Astrocyte of the spinal cord (primary cell): ENCODE data around the gene TEX53.

ENCODE experiments used
- DNase-seq: peaks from one replicate; pipeline ENCODE4 v3.0.0; 2011; ENCODE audit warnings: low read depth, low spot score
- H3K4me3 ChIP-seq: 2 replicates; pipeline ENCODE4 v1.5.1; 2011; ENCODE audit warnings: low read depth, mild to moderate bottlenecking, low read length, moderate library complexity
- in situ Hi-C: cut with HindIII; loops from 2 replicates; pipeline ENCODE4 v1.10.0; 2017; ENCODE audit warnings: low sequenced_read_pairs
- TF ChIP-seq, protein P1 (sequence below): IDR thresholded peaks from 2 replicates; pipeline ENCODE4 v1.5.1; 2012; ENCODE audit warnings: low read depth, mild to moderate bottlenecking, low read length, inconsistent platforms

The TEX53 gene

DNA sequence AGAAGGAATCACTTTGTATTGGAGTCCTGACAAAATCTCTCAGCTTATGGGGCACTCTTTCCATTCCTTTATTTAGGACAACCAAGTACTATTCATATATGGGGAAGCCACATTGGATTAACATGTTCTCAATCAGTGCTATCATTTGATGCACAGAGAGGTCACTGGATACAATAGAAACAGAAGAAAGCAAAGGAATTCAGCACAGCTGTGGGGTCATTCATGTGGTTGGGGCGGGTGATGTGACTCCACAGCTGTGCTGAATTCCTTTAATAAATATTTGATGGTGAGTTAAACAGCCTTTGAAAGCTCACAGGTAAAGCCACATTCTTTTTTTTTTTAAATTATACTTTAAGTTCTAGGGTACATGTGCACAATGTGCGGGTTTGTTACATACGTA, 25.2 kb upstream of the TEX53 start:
- in situ Hi-C loops: no loop called here
- no peak overlapping the region for H3K4me3 ChIP-seq
- no peak for DNase-seq
- TF ChIP-seq, protein P1, sequence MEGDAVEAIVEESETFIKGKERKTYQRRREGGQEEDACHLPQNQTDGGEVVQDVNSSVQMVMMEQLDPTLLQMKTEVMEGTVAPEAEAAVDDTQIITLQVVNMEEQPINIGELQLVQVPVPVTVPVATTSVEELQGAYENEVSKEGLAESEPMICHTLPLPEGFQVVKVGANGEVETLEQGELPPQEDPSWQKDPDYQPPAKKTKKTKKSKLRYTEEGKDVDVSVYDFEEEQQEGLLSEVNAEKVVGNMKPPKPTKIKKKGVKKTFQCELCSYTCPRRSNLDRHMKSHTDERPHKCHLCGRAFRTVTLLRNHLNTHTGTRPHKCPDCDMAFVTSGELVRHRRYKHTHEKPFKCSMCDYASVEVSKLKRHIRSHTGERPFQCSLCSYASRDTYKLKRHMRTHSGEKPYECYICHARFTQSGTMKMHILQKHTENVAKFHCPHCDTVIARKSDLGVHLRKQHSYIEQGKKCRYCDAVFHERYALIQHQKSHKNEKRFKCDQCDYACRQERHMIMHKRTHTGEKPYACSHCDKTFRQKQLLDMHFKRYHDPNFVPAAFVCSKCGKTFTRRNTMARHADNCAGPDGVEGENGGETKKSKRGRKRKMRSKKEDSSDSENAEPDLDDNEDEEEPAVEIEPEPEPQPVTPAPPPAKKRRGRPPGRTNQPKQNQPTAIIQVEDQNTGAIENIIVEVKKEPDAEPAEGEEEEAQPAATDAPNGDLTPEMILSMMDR: no peak

DNA sequence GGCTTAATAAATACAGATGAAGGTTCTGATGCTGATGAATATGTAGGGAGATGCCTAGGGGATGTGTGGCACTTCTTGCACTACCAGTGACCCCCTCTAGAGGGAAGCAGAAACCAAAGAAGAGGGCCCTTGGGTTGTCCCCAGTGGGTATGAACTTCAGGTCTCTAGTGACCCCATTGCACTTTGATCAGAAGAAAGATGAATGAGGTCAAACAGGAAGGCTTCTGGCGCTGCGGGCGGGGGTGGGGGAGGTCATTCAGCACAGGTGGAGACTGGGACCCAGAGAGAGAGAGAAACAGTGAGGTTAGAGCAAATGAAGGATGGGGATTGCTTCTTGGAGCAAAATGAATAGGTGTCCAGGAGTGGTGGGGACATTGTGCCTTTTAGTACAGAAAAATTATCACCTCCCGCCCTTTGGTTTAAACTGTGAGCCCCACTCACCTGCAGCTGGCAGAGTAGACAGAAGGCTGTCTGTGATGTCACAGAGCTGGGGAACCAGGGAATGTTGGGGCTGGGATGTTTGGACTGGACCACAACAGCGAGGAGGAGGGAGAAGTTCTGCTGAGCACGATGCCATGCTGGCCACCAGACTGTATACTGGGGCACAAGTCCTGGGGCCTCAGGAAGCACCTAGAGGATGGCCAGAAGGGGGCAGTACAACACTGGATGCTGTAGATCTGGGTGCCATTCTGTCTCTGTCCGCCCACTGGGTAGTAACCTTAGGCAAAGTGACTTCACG, 24.2 kb upstream of the TEX53 start, which contains the start of gene TEX48:
TSS of gene TEX48 (minus strand) at position 599 of the 739 bp plus-strand sequence. CDS start 10,469 bp downstream, outside the sequence.
- peak; percentile 71 for DNase-seq
- TF ChIP-seq, protein P1: peak; percentile 88
- no peak within 1 kb of the TSS for H3K4me3 ChIP-seq
- in situ Hi-C loops: no loop called here

DNA sequence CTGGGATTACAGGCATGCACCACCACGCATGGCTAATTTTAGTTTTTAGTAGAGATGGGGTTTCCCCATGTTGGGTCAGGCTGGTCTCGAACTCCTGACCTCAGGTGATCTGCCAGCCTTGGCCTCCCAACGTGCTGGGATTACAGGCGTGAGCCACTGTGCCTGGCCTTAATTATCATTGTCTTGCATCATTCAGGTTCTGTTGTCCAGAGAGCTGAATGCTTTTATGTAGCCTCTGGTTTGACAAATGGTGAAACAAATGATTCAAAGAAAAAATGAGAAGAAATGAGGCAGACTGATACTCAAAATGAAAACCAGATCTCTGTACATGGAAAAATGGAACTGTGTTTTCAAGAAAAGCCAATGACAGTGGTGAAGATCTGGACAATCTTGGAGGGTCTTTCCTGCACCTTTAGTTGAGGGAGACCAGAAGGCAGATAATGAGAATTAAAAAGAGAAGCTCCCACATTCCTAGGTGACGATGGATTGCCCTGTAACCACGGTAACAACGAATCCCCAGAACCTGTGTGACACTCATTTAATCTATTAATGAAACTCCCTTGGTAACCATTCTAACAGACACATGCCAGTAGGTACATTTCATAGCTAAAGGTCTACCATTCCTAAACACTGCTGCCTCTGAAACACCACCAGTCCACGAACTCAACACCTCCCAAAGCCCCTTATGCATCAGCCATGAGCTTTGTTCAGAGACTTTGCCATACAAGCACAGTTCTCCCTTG, 22.8 kb upstream of the TEX53 start:
- H3K4me3 ChIP-seq: no peak overlapping the region
- in situ Hi-C loops: no loop called here
- no peak for DNase-seq
- TF ChIP-seq, protein P1: no peak

DNA sequence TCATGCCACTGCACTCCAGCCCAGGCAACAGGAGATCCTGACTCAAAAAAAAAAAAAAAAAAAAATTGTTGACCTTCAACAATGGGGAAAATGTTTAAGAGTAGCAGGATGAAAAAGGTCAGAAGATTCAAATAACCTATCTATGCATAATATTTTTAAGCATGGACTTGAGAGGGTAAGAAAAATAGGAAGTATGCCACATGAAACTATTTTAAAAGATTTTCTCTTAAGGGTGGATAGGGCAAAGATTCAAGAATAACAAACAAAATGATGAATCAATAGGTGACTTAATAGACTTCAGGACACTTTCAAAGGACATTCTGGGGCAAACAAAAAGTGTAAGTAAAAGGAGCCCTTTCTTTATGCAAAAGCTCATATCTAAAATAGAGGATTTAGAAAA, 21.2 kb upstream of the TEX53 start:
- TF ChIP-seq, protein P1: no peak
- in situ Hi-C loops: no loop called here
- peak; percentile 39 for DNase-seq
- no peak overlapping the region for H3K4me3 ChIP-seq

DNA sequence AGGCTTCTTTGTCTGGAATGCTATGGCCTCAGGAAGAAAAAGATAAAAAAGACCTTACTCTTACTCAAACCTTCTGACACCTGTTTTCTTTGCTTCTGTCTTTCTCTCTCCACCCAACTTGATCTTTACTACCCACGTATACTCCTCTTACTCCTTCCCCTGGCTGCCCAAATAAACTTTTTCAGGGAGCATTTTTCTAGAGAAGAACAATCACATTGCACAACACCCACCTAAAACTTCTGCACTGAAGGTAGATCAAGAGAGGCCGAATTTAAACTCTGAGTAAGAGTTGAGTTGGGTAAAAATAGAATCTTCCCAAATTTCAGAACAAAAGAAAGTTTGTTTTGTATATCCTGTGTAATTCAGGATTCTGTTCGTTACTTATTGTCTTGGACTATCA, 20.5 kb upstream of the TEX53 start:
- TF ChIP-seq, protein P1: no peak

DNA sequence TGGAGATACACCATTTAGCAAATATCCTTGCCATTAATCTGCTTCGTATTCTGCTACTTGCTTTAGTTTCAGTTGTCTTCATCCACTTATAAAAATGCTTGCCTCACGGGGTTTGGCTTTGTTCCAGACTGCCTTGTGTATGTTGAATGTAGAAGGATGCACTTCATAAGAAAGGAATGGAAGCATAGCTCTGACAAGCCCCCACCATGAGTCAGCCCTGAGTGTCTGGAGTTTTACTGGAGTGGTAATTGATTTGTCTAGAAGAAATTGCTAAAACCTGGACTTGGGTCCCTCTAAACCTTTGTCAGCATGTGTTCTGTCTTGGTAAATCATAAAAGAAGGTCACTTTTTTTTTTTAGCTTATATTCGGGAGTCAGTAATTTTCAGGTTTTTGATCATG, 19.8 kb upstream of the TEX53 start:
- H3K4me3 ChIP-seq: no peak overlapping the region
- peak; percentile 99 for DNase-seq
- in situ Hi-C loops: no loop called here
- TF ChIP-seq, protein P1: no peak

More for the DNA sequence above, 20.5 kb upstream of the TEX53 start:
- H3K4me3 ChIP-seq: no peak overlapping the region
- in situ Hi-C loops: no loop called here
- DNase-seq: no peak
